GM12891 (cell line): ENCODE data around the gene GRM7.

Experiments
- POLR2A ChIP-seq: IDR thresholded peaks from 2 replicates; pipeline ENCODE4 v1.6.1; 2011; ENCODE audit warnings: low read depth, low read length, control low read depth
- POLR2AphosphoS5 ChIP-seq: IDR thresholded peaks from 2 replicates; pipeline ENCODE4 v1.6.1; 2011; ENCODE audit warnings: low read depth, low read length, control low read depth
- SPI1 ChIP-seq: IDR thresholded peaks from 2 replicates; pipeline ENCODE4 v1.6.1; 2011; ENCODE audit warnings: low read depth, low read length, control low read depth

DNA sequence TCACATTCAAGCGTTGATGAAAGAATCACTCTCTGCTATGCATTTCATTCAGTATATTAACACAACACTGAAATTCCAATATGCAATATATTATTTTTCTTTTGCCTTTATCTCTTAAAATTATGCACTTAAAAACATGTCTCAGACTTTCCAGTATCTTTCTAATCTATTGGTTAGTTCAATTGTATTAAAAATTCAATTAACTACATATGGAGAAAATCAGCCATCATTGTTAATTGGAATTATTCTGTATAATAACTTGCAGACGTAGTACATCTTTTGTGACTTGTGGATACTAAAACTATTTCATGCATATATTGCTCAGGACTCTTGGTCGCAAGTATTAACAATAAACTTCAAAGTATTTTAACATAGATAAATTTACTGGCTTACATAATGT, 715.6 kb downstream of the GRM7 start:
- no peak for TF ChIP-seq SPI1
- TF ChIP-seq POLR2AphosphoS5, result no peak
- no peak for TF ChIP-seq POLR2A
